Measurements from ENCODE around the gene C11orf91.

- TF ChIP-seq, protein P1, sequence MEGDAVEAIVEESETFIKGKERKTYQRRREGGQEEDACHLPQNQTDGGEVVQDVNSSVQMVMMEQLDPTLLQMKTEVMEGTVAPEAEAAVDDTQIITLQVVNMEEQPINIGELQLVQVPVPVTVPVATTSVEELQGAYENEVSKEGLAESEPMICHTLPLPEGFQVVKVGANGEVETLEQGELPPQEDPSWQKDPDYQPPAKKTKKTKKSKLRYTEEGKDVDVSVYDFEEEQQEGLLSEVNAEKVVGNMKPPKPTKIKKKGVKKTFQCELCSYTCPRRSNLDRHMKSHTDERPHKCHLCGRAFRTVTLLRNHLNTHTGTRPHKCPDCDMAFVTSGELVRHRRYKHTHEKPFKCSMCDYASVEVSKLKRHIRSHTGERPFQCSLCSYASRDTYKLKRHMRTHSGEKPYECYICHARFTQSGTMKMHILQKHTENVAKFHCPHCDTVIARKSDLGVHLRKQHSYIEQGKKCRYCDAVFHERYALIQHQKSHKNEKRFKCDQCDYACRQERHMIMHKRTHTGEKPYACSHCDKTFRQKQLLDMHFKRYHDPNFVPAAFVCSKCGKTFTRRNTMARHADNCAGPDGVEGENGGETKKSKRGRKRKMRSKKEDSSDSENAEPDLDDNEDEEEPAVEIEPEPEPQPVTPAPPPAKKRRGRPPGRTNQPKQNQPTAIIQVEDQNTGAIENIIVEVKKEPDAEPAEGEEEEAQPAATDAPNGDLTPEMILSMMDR (IDR thresholded peaks at IDR 0.05), result no peak
- no peak for TF ChIP-seq EZH2phosphoT487 (IDR thresholded peaks at IDR 0.05)
Measured at GRCh38 chr11:33734441-33735270, 34.0 kb upstream of the C11orf91 start.

Data from neural progenitor cell (in vitro differentiated cells).